ENCODE measurements around the gene PTPRN2.

GRCh38 chr7:158562517-158562916 is 25.1 kb downstream of the PTPRN2 start:
- no peak for TF ChIP-seq CTCF (IDR thresholded peaks at IDR 0.05)
- TF ChIP-seq ZFX (IDR thresholded peaks at IDR 0.05; ENCODE audit: borderline replicate concordance): no peak
